LHCN-M2 (cell line): ENCODE results near the gene ANXA6. TPM values are rescaled to one million over a fixed set of nuclear protein-coding genes. Genes with fewer than 3 reads are reported as not detected.
"Not testable (repeated sequence)": the region's sequence is repeated elsewhere in the genome, so short reads cannot be mapped to it uniquely, and the experiment has no call there.

Source experiments
- DNase-seq: peaks from one replicate; pipeline ENCODE4 v3.0.0-alpha.2; 2012; ENCODE audit warnings: low read depth
- total RNA-seq: library from RNA; depleted of rRNA; stranded (reverse); fragments of >200 nt; gene quantifications from 2 replicates; pipeline ENCODE4 v1.2.3, GENCODE V29; 2014

The ANXA6 gene
- total RNA-seq, 1 experiment from 2014 or later = 795 TPM

GRCh38 chr5:151181818-151182523, 24.4 kb upstream of the ANXA6 start:
- no peak for DNase-seq

- DNase-seq = no peak
These were observed 22.7 kb upstream of the ANXA6 start for GRCh38 chr5:151180291-151180690.

DNA sequence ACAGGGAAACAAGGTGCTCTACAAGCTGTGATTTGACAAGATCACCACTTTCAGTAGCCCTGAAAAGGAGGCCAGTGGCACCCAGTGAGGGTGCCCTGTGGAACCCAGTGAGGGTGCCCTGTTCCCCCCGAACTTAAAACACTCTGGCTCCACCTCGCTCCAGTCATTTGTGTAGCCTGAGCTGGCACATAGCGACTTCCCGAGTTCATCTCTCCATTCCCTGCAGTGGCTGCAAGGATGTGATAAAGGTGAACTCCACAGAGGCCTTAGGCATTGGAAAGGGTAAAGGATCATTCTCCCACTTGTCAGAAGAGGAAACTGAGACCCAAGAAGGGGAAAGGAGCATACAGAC, 21.9 kb upstream of the ANXA6 start:
- DNase-seq = no peak

DNA sequence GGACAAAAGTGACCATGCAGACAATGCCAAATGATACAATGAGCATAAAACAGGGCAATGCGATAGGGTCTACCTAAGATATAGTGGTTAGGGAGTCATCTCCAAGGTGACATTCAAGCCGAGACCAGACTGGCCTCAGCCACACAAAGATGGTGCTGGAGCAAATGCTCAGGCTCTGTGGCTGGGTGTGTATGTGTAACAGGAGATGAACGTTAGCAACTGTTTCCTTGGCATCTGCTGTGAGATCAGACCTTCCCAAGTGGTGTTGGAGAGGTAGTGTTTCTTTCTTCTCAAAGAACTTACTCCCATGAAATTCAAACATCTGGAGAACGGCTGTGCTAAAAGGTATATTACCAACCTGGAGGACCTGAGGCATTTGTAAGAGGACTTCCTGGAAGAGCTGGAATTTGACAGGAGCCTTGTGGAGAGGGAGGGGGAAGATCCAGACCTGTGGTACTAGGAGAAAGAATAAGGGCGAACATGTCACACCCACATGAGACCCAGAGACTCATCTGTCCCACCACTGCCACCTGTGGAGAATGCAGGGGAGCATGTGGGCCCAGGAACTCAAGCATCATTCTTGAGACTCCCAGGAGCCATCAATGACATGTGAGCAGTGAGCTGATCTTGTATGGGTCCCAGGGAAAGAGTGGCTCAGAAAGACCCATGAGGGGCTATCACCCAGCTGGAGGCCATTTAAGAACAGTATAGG, 21.4 kb upstream of the ANXA6 start:
- no peak for DNase-seq

DNA sequence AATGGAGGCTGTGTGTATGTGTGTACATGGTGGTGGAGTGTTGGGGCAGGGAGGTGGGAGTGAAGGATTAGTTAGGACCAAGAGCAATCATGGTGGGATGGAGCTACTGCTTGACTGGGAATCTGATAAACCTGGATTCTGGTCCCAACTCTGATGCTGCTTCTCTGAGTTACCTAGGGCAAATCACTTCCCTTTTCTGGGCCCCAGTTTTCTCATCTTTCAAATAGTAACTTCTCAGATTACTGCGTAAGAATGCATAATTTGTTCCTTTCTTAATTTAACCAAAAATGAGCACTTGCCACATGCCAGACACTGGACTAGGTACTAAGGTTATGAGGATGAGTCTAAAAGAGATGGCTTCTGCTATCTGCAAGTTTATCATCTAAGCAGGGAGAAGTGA, 20.8 kb upstream of the ANXA6 start:
- DNase-seq = no peak

DNA sequence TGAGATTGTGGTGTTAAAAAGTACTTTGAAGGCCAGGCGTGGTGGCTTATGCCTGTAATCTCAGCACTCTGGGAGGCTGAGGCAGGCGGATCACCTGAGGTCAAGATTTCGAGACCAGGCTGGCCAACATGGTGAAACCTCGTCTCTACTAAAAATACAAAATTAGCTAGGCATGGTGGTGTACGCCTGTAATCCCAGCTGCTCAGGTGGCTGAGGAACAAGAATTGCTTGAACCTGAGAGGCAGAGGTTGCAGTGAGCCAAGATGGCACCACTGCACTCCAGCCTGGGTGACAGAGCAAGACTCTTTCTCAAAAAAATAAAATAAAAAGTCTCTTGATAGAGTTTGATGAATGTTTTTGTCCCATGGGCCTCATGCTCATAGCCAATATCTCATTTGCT, 18.7 kb upstream of the ANXA6 start:
- not testable (repeated sequence) for DNase-seq

DNA sequence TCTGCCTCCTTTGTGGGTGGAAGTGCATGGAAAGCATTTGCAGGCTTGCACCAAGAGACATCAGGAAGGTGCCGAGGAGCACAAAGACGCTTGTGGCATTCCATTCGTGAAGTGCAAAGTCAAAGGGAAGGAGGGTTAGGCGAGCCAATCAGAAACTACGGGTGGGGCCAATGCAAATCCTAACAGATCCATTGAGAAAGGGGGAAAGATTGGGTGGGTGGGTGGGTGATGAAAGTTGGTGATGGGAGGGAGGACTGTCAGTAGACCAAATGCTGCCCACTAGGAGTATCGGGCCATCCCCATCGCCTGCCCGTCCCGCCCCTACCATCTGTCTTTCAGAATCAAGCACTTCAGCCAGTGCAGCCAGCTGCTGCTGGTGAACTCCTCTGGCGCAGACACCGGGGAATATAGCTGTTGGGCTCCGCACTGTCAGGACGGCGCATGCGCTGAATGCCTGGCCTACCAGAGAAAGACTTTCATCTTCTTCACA, 17.1 kb upstream of the ANXA6 start:
- peak; percentile 82 for DNase-seq

- DNase-seq = no peak
These were observed 16.4 kb upstream of the ANXA6 start for GRCh38 chr5:151173711-151174611.

DNA sequence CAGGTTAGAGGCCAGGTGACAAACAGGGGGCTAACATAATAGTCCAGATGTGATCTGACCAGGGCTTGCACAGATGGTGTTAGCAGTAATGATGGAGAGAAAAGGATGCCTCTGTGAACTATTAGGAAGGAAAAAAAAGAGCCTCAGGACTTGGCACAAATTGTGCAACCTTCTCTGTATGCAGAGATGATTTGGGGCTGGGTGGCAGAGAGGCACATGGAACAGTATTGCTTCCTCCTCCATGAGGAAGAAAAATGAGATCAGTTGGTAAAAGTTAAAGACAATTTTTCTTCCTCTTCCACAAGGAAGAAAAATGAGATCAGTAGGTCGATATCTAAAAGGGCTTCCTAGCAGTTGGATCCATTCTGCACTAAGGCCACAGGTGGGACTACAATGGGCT, 13.9 kb upstream of the ANXA6 start:
- DNase-seq = no peak

- DNase-seq = no peak
These were observed 11.2 kb upstream of the ANXA6 start for GRCh38 chr5:151168602-151169344.

- DNase-seq = no peak
These were observed 9.4 kb upstream of the ANXA6 start for GRCh38 chr5:151167022-151167421.

DNA sequence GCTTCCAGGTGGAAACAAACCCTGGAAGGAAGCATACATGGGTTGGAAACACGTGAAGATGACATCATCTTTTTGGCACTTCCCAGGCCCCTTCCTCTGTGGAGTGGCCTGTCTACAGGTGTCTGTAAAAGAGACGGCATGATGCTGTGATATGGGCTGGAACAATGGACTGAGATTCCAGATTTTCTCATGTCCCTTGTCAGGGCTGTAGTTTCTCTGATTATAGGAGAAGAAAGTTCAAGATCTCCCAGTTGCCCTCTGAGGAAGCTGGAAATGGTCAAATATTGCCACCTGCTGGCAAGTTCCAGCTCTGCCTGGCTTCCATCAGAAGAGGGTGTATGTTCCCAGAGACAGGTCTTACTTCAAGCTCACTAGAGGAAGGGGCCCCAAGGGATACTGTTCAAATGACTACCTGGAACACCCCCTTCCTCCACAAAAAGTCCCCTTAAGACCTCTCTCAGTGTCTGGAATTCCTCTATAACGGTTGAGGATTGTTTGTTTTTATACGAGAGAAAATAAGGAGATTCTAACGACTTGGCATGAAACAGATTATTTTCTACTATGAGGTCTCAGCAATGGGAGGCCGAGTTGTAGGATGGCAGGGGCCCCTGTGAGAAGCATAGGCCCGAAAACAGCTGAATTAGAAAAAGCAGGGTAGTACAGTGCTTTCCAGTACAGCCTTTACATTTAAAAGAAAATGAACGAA, 7.3 kb upstream of the ANXA6 start:
- peak; percentile 73 for DNase-seq

- DNase-seq = no peak
These were observed 5.2 kb upstream of the ANXA6 start for GRCh38 chr5:151162776-151163175.

GRCh38 chr5:151159649-151160373, 2.2 kb upstream of the ANXA6 start:
- no peak for DNase-seq

DNA sequence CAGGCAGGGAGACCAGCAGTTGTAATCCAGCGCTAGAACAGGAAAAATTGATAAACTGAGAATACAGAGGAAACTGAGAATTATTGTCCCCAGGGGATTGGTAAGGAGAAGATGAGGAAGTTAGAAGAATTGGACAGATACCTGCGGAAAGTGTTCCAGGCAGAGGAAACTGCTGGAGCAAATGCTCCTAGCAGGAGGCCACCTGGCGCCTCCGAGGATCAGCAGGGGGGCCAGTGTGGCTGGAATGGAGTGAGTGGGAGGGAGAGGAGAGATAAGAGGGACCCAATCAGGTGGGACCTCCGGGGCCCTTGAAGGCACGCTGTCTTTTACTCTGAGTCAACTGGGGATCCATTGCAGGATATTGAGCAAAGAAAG, 695 bp upstream of the ANXA6 start:
- no peak for DNase-seq

DNA sequence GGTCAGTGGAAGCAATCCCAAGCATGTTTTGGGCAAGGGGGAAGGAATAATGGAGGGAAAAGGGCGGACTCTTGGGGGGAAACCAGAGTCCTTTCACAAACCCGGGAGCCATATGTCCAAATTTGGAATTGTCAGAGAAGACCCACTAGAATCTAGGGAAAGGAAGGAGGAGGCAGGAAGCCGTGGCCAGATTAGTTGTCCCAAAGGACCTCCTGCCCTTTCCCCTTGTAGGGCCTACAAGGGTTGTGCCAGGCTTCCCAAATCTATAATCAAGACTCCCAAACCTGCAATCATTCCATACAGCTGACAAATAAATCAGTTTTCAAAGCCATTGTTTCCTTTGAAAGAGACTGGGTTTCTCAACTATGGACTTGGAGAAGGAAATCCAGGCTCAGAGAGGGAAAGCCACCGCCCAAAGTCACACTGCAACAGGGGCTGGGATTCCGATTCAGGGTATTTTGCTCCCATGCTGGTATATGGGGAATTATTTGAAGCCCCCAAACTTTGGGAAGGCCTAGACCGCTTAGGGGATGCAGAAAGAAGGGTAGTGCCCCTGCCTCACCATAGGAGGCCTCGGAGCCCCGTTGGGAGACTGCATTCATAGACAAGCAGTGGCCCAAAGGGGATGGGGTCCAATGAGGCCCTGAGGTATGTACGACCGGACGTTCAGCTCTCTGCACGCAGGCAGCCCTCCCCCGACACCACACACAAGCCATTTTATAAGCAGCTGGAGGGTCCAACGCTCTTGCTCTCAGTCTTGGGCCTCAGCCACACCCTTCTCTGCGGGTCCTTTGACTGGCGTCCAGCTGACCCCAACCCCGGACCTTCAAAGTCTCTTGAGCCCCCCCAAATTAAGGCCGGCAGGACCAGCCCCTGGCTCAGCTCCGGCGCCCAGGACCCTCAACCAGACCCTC, 815 bp downstream of the ANXA6 start:
- DNase-seq = peak; percentile 65

- DNase-seq = peak; percentile 99
These were observed 1.6 kb downstream of the ANXA6 start for GRCh38 chr5:151155775-151156506.
